Hippocampal formation (tissue), 2 donors: ENCODE measurements around the gene TRIM62.
"Not testable (repeated sequence)": the region's sequence is repeated elsewhere in the genome, so short reads cannot be mapped to it uniquely, and the experiment has no call there.

Source experiments
- DNase-seq, 2 donors: peaks; one replicate each; lab custom pipeline; 2025; lab: John Stamatoyannopoulos, UW

The TRIM62 gene

GRCh38 chr1:33133478-33134105 lies 48.3 kb downstream of the TRIM62 start:
- DNase-seq = no peak

GRCh38 chr1:33132549-33132948 lies 49.3 kb downstream of the TRIM62 start:
- DNase-seq = no peak

GRCh38 chr1:33131191-33131590 lies 50.7 kb downstream of the TRIM62 start:
- DNase-seq = no peak

- no peak for DNase-seq
These were observed 51.5 kb downstream of the TRIM62 start for GRCh38 chr1:33130297-33130696.

- DNase-seq = no peak
These were observed 53.1 kb downstream of the TRIM62 start for GRCh38 chr1:33128781-33129180.

GRCh38 chr1:33127001-33127823 lies 54.6 kb downstream of the TRIM62 start:
- DNase-seq = peak; percentile 97 to 98

- no peak for DNase-seq
These were observed 55.3 kb downstream of the TRIM62 start for GRCh38 chr1:33126411-33127000.

GRCh38 chr1:33124647-33125046 lies 57.2 kb downstream of the TRIM62 start:
- not testable (repeated sequence) for DNase-seq

GRCh38 chr1:33123266-33123665 lies 58.6 kb downstream of the TRIM62 start:
- no peak for DNase-seq

- DNase-seq = no peak
These were observed 59.2 kb downstream of the TRIM62 start for GRCh38 chr1:33122483-33123178.

- DNase-seq = no peak
These were observed 60.1 kb downstream of the TRIM62 start for GRCh38 chr1:33121728-33122127.

GRCh38 chr1:33120436-33121231 lies 61.2 kb downstream of the TRIM62 start:
- no peak for DNase-seq

GRCh38 chr1:33119532-33120217 lies 62.2 kb downstream of the TRIM62 start:
- DNase-seq = no peak

- DNase-seq = no peak
These were observed 62.8 kb downstream of the TRIM62 start for GRCh38 chr1:33119050-33119449.

- DNase-seq = no peak
These were observed 63.6 kb downstream of the TRIM62 start for GRCh38 chr1:33118274-33118673.

- no peak for DNase-seq
These were observed 64.3 kb downstream of the TRIM62 start for GRCh38 chr1:33117440-33118085.

- no peak for DNase-seq
These were observed 69.9 kb downstream of the TRIM62 start for GRCh38 chr1:33111965-33112364.

GRCh38 chr1:33110477-33110876 lies 71.4 kb downstream of the TRIM62 start:
- no peak for DNase-seq

GRCh38 chr1:33100119-33100415 lies 81.8 kb downstream of the TRIM62 start:
- not testable (repeated sequence) for DNase-seq

GRCh38 chr1:33099290-33100118 lies 82.3 kb downstream of the TRIM62 start:
- DNase-seq = no peak
